Uterus (tissue), 2 donors: Measurements from ENCODE around the gene CELF4.

Source experiments
- POLR2A ChIP-seq, 2 donors: fragments of 450-650 bp; IDR thresholded peaks; one replicate each; pipeline ENCODE4 v1.6.1; 2016; ENCODE audit warnings: antibody characterized with exemption in 2 of 2, mild to moderate bottlenecking in 1 of 2, moderate library complexity in 1 of 2
- TF ChIP-seq, protein P1 (sequence below), 4 experiments: fragments of 200-600 bp in 2 of 4; fragments of 450-650 bp in 2 of 4; sonication (generic) in 2 of 4; IDR thresholded peaks; one replicate each; pipeline ENCODE4 v1.5.1; 2016 to 2019; ENCODE audit warnings: antibody characterized with exemption in 4 of 4, mild to moderate bottlenecking in 2 of 4, moderate library complexity in 1 of 4

DNA sequence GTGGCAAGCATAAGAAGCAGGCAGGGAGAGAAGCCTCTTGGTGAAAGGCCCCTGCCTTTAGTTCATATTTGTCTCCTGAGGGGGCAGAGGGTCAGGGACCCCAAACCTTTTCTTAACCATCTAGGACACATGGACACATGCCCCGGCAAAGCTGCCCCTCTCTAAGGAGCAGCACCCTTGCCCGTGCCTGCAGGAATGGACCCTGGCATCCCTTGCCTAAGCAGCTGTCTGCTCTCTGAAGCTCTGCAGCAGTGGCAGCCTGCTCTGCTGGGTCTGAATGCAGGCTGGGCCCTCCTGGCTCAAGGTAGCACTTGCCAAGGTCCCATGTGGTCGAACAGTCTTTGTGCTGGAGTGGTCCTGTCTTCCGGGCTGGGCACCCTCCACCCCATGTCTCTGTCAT is 174.4 kb downstream of the CELF4 start:
- TF ChIP-seq, protein P1, sequence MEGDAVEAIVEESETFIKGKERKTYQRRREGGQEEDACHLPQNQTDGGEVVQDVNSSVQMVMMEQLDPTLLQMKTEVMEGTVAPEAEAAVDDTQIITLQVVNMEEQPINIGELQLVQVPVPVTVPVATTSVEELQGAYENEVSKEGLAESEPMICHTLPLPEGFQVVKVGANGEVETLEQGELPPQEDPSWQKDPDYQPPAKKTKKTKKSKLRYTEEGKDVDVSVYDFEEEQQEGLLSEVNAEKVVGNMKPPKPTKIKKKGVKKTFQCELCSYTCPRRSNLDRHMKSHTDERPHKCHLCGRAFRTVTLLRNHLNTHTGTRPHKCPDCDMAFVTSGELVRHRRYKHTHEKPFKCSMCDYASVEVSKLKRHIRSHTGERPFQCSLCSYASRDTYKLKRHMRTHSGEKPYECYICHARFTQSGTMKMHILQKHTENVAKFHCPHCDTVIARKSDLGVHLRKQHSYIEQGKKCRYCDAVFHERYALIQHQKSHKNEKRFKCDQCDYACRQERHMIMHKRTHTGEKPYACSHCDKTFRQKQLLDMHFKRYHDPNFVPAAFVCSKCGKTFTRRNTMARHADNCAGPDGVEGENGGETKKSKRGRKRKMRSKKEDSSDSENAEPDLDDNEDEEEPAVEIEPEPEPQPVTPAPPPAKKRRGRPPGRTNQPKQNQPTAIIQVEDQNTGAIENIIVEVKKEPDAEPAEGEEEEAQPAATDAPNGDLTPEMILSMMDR (IDR thresholded peaks at IDR 0.05), result no peak
- TF ChIP-seq POLR2A (IDR thresholded peaks at IDR 0.05), result no peak
